OCI-LY7 (cell line): ENCODE data around the gene PHACTR2. TPM values are rescaled to one million over a fixed set of nuclear protein-coding genes. Genes with fewer than 3 reads are reported as not detected.

Source experiments
- BruUV-seq: library from RNA; stranded (reverse); fragments of 400-500 nt; replicated peaks from 2 replicates; lab custom pipeline; 2021; lab: Mats Ljungman, UMichigan
- CTCF ChIA-PET: fragments of 300-600 bp; sonication (Branson Sonifier 250); formaldehyde crosslinking; loops from one replicate; lab custom pipeline; 2022; ENCODE audit warnings: antibody characterized with exemption; ENCODE audit not compliant: unreplicated experiment; lab: Charles Lee
- POLR2A ChIA-PET: fragments of 300-600 bp; sonication (Branson Sonifier 250); formaldehyde crosslinking; loops from one replicate; lab custom pipeline; 2022; ENCODE audit warnings: antibody characterized with exemption; lab: Charles Lee
- DNase-seq: peaks from one replicate; pipeline ENCODE4 v3.0.0-alpha.2; 2015; ENCODE audit warnings: low spot score
- H2AFZ ChIP-seq: fragments of 200-600 bp; sonication (generic), shearing (Covaris generic); 2 replicates; pipeline ENCODE4 v1.6.1; 2014; ENCODE audit warnings: mild to moderate bottlenecking, antibody characterized with exemption, low read length, moderate library complexity
- H3K27ac ChIP-seq: fragments of 200-600 bp; sonication (generic); 2 replicates; pipeline ENCODE4 v1.5.1; 2014; ENCODE audit warnings: mixed run types, low read depth, mild to moderate bottlenecking, moderate library complexity, low read length, inconsistent platforms; ENCODE audit not compliant: poor library complexity, severe bottlenecking
- H3K36me3 ChIP-seq: fragments of 200-600 bp; sonication (generic); 2 replicates; pipeline ENCODE4 v1.6.1; 2014; ENCODE audit warnings: mild to moderate bottlenecking, antibody characterized with exemption, low read length, moderate library complexity, mixed read lengths; ENCODE audit not compliant: insufficient read depth
- H3K4me1 ChIP-seq: fragments of 200-600 bp; sonication (generic); 2 replicates; pipeline ENCODE4 v1.5.1; 2014; ENCODE audit warnings: mild to moderate bottlenecking, low read length; ENCODE audit not compliant: insufficient read depth, poor library complexity, severe bottlenecking
- H3K4me2 ChIP-seq: fragments of 200-600 bp; sonication (generic); 2 replicates; pipeline ENCODE4 v1.6.1; 2014; ENCODE audit warnings: mild to moderate bottlenecking, low read length
- H3K4me3 ChIP-seq: fragments of 200-600 bp; sonication (generic); 2 replicates; pipeline ENCODE4 v1.5.1; 2014; ENCODE audit warnings: mild to moderate bottlenecking, low read depth, low read length; ENCODE audit not compliant: poor library complexity, severe bottlenecking
- H3K79me2 ChIP-seq: fragments of 200-600 bp; sonication (generic); 2 replicates; pipeline ENCODE4 v1.6.1; 2016; ENCODE audit warnings: low read depth, mild to moderate bottlenecking, low read length, moderate library complexity, mixed read lengths; ENCODE audit not compliant: insufficient read depth
- H3K9me2 ChIP-seq: fragments of 200-600 bp; sonication (generic); 2 replicates; pipeline ENCODE4 v1.6.1; 2016; ENCODE audit warnings: mild to moderate bottlenecking, low read length, mixed read lengths; ENCODE audit not compliant: insufficient read depth
- H3K9me3 ChIP-seq: fragments of 200-600 bp; sonication (generic); 2 replicates; pipeline ENCODE4 v1.6.1; 2014; ENCODE audit warnings: mild to moderate bottlenecking, mixed run types, low read length, mixed read lengths
- H4K20me1 ChIP-seq: fragments of 200-600 bp; sonication (generic); 2 replicates; pipeline ENCODE4 v1.6.1; 2014; ENCODE audit warnings: mild to moderate bottlenecking, antibody characterized with exemption, low read length, moderate library complexity, mixed read lengths; ENCODE audit not compliant: insufficient read depth
- CTCF ChIP-seq: fragments of 200-600 bp; sonication (generic); conservative IDR thresholded peaks from 2 replicates; pipeline ENCODE4 v1.5.1; 2014; ENCODE audit warnings: mild to moderate bottlenecking, antibody characterized with exemption, low read length, moderate library complexity, mixed read lengths
- EZH2phosphoT487 ChIP-seq: fragments of 200-600 bp; sonication (generic); IDR thresholded peaks from 2 replicates; pipeline ENCODE4 v1.6.1; 2018; ENCODE audit warnings: low read depth, borderline replicate concordance, mild to moderate bottlenecking, mixed run types, antibody characterized with exemption, low read length, moderate library complexity, mixed read lengths
- intact Hi-C: fragments of 100-400 bp; cut with micrococcal nuclease; formaldehyde crosslinking; loops from one replicate; pipeline ENCODE4 v1.10.0; 2022; ENCODE audit not compliant: unreplicated experiment
- total RNA-seq, 2 experiments: library from RNA; depleted of rRNA in 1 of 2; stranded (reverse); fragments of >200 nt in 1 of 2; shearing (Covaris generic) in 1 of 2; gene quantifications; 2 replicates each; pipeline ENCODE4 v1.2.3, GENCODE V29; 2014 to 2022

PHACTR2 gene
- total RNA-seq, 2 experiments from 2014 or later = 0.06 to 5.4 TPM

GRCh38 chr6:143767433-143767832, 89.7 kb downstream of the PHACTR2 start:
- no peak overlapping the region for H3K4me2 ChIP-seq
- TF ChIP-seq CTCF (no peak), EZH2phosphoT487 (no peak)
- H3K4me1 ChIP-seq = no peaks in the 10 kb centered on the region
- no peaks in the 10 kb centered on the region for H4K20me1 ChIP-seq
- H2AFZ ChIP-seq = no peak overlapping the region
- H3K36me3 ChIP-seq = no peaks in the 10 kb centered on the region
- no peaks in the 10 kb centered on the region for H3K9me3 ChIP-seq
- H3K9me2 ChIP-seq = no peaks in the 10 kb centered on the region
- CTCF ChIA-PET = no interaction called here
- DNase-seq = no peak
- no peak overlapping the region for H3K27ac ChIP-seq
- POLR2A ChIA-PET = interaction anchor here (1.2 kb wide), 1 partner anchor 8 kb away, joined by 4 read pairs; no protein-coding TSS in a partner anchor
- intact Hi-C loops = no loop called here
- BruUV-seq = no TSS peak
- no peaks in the 10 kb centered on the region for H3K79me2 ChIP-seq
- no peak overlapping the region for H3K4me3 ChIP-seq

- no peak overlapping the region for H3K27ac ChIP-seq
- BruUV-seq = no TSS peak
- POLR2A ChIA-PET = no interaction called here
These were observed 94.6 kb downstream of the PHACTR2 start for GRCh38 chr6:143772116-143773086.

More at GRCh38 chr6:143772116-143773086, 94.6 kb downstream of the PHACTR2 start:
- no peaks in the 10 kb centered on the region for H3K36me3 ChIP-seq
- TF ChIP-seq CTCF = no peak
- no peak for TF ChIP-seq EZH2phosphoT487
- CTCF ChIA-PET = no interaction called here
- H3K9me3 ChIP-seq = no peaks in the 10 kb centered on the region
- no peak overlapping the region for H3K4me2 ChIP-seq
- no peak for DNase-seq
- no peaks in the 10 kb centered on the region for H3K9me2 ChIP-seq
- no peak overlapping the region for H2AFZ ChIP-seq
- H4K20me1 ChIP-seq = no peaks in the 10 kb centered on the region
- H3K4me3 ChIP-seq = no peak overlapping the region
- no peaks in the 10 kb centered on the region for H3K4me1 ChIP-seq
- intact Hi-C loops = no loop called here
- H3K79me2 ChIP-seq = no peaks in the 10 kb centered on the region
